BLaER1 (cell line): Measurements from ENCODE around the gene ERICH4.

ENCODE experiments used
- H3K27ac ChIP-seq: shearing (Covaris generic); formaldehyde crosslinking; 2 replicates; pipeline ENCODE4 v1.8.1; 2022
- H3K27me3 ChIP-seq: shearing (Covaris generic); formaldehyde crosslinking; 2 replicates; pipeline ENCODE4 v1.8.1; 2022
- H3K36me3 ChIP-seq: shearing (Covaris generic); formaldehyde crosslinking; 2 replicates; pipeline ENCODE4 v1.8.1; 2022
- H3K4me1 ChIP-seq: shearing (Covaris generic); formaldehyde crosslinking; 2 replicates; pipeline ENCODE4 v1.8.1; 2022
- H3K4me2 ChIP-seq: shearing (Covaris generic); formaldehyde crosslinking; 2 replicates; pipeline ENCODE4 v1.8.1; 2022
- H3K4me3 ChIP-seq: shearing (Covaris generic); formaldehyde crosslinking; 2 replicates; pipeline ENCODE4 v1.8.1; 2022
- H3K9ac ChIP-seq: shearing (Covaris generic); formaldehyde crosslinking; 2 replicates; pipeline ENCODE4 v1.8.1; 2022
- H3K9me3 ChIP-seq: shearing (Covaris generic); formaldehyde crosslinking; 2 replicates; pipeline ENCODE4 v1.8.1; 2022
- H4K20me1 ChIP-seq: shearing (Covaris generic); formaldehyde crosslinking; 2 replicates; pipeline ENCODE4 v1.8.1; 2022
- Cebpa-rat ChIP-seq: shearing (Covaris generic); IDR thresholded peaks from 2 replicates; pipeline ENCODE4 v1.8.1; 2022

ERICH4 gene

GRCh38 chr19:41492843-41493242 is 49.9 kb downstream of the ERICH4 start:
- no peaks in the 10 kb centered on the region for H3K27me3 ChIP-seq
- H3K9me3 ChIP-seq: no peaks in the 10 kb centered on the region
- no peak overlapping the region for H3K4me3 ChIP-seq
- H3K27ac ChIP-seq: no peak overlapping the region
- TF ChIP-seq Cebpa-rat: no peak
- no peak overlapping the region for H3K9ac ChIP-seq
- H4K20me1 ChIP-seq: no peaks in the 10 kb centered on the region
- no peaks in the 10 kb centered on the region for H3K36me3 ChIP-seq
- no peaks in the 10 kb centered on the region for H3K4me1 ChIP-seq
- H3K4me2 ChIP-seq: no peak overlapping the region
